HS-5 (cell line): ENCODE data around the gene BTNL9.
"Not testable (repeated sequence)": the region's sequence is repeated elsewhere in the genome, so short reads cannot be mapped to it uniquely, and the experiment has no call there.

Experiments
- DNase-seq: peaks from one replicate; pipeline ENCODE4 v3.0.0-alpha.2; 2012; ENCODE audit warnings: low read depth

BTNL9 gene

DNA sequence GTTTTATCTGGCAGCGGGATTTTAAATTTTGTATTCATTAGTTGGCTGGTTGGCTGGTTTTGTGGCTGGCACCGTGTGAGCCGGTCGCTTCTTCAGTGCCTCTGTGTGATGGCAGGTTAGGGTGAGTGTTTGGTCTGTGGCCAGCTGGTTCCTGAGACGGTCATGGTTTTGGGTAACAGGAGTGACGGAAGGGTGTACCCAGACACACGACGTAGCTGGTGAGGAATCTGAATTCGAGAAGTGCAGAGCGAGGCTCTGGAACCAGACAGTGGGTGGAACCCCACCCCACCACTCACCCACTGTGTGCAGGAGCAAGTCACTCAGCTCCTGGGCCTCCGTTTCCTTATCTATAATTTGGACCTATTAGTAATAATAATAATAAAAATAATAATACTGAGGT, 2.7 kb downstream of the BTNL9 start:
- DNase-seq, result no peak

- DNase-seq, result no peak
These were observed 3.4 kb downstream of the BTNL9 start for GRCh38 chr5:181043285-181044092.

- no peak for DNase-seq
These were observed 4.1 kb downstream of the BTNL9 start for GRCh38 chr5:181044093-181044599.

DNA sequence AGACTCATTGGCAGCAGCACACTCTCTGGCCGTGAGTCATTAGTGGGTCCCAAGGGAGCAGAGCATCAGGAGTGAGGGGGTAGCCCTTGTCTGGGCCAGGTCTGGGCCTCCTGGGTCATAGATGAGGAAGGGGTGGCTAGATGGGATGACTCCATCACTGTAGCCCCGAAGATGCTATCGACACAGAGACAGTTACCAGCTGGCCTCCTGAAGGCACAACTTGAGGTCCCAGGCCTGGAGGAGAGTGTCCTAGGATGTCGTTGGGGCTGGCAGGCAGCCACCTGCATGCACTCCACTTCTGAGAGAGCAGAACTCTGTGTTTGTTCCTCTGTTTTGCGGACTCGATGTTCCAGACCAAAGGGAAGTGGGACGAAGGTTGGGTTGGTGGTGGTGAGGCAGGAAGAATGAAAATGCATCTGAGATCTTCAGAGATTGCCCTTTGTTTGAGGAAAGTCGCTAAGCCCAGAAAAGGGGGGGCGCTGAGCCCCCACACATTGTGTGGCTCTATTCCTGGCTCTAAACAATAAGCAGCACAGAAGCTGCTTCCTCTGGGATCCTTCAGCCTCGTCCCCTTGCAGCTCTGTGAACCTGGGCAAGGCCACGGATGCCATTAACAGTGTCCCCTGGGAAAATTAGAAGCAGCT, 4.7 kb downstream of the BTNL9 start:
- DNase-seq, result no peak

DNA sequence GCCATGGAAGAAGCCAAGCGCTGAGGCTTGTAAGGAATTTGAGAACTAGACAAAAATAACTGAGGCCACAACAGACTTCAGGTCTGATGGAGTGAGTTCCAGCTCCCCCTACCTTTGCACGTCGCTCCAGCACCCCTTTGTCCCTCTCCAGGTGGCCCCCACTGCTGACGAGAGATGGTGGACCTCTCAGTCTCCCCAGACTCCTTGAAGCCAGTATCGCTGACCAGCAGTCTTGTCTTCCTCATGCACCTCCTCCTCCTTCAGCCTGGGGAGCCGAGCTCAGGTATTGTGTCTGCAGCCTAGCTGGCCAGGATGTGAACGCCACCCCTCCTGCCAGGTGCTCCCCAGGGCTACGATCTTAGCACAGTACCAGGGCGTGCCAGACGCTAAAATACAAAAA, 5.2 kb downstream of the BTNL9 start:
- no peak for DNase-seq

GRCh38 chr5:181045857-181046256, 5.8 kb downstream of the BTNL9 start:
- DNase-seq, result not testable (repeated sequence)

DNA sequence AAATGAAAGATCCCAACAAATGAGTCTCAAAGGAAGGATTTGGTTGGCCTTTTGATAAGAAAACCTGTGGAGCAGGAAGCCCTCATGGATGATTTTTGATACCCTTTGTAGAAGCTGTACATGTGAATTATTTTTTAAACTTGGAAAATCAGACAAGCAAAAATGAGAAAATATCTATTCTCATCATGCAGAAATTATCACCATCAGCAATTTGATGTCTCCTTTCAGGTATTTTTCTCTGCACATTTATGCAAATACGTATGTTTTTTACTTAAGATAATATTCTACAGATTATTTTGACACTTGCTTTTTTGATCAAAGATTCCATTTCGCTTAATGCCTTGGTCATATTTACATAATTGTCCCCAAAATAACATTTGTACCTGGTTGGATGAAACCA, 7.2 kb downstream of the BTNL9 start:
- no peak for DNase-seq

- no peak for DNase-seq
These were observed 7.9 kb downstream of the BTNL9 start for GRCh38 chr5:181047921-181048320.

DNA sequence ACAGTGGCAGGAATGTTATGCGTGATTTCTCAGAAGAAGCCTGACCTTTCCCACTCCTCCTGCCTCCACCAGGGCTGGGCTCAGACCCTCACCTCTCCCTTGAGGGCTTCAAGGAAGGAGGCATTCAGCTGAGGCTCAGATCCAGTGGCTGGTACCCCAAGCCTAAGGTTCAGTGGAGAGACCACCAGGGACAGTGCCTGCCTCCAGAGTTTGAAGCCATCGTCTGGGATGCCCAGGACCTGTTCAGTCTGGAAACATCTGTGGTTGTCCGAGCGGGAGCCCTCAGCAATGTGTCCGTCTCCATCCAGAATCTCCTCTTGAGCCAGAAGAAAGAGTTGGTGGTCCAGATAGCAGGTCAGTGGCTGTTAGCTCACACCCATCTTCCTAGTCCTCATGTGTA, 9.9 kb downstream of the BTNL9 start:
- DNase-seq, result no peak

- no peak for DNase-seq
These were observed 12.0 kb downstream of the BTNL9 start for GRCh38 chr5:181051841-181052671.

DNA sequence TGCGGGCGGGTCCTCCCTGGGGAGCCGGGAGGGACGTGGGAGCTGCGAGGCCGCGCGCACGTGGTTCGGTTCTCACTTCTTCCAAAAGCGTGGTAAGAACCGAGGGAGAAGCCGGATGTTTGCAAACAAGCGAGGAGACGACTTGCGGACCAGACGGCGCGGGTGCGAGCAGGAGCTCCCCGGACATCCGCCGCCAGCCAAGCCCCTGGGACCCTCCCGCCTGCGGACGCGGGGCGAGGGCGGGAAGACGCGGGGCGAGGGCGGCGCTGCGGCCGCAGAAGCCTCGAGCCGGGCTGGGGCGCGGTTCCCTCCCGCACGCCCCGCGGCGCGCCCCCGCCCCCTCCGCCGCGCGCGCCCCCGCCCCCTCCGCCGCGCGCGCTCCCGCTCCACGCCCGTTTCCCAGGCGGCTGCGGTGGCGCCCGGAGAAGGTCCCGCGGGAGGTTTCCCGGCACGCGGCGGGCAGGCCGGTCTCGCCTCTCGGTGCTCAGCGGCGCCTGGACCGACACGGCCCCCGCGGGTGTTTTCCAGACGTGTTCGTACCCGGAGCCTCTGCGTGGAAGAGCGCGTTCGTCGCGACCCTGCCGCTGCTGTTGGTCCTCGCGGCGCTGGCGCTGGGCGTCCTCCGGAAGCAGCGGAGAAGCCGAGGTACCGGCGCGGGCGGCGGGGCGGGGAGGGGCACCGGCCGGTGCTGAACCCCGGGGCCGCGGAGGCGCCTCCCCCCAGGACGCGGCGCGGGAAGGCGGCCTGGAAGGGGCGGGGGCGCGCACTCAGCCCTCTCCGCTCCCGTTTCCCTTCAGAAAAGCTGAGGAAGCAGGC, 12.8 kb downstream of the BTNL9 start:
- no peak for DNase-seq

DNA sequence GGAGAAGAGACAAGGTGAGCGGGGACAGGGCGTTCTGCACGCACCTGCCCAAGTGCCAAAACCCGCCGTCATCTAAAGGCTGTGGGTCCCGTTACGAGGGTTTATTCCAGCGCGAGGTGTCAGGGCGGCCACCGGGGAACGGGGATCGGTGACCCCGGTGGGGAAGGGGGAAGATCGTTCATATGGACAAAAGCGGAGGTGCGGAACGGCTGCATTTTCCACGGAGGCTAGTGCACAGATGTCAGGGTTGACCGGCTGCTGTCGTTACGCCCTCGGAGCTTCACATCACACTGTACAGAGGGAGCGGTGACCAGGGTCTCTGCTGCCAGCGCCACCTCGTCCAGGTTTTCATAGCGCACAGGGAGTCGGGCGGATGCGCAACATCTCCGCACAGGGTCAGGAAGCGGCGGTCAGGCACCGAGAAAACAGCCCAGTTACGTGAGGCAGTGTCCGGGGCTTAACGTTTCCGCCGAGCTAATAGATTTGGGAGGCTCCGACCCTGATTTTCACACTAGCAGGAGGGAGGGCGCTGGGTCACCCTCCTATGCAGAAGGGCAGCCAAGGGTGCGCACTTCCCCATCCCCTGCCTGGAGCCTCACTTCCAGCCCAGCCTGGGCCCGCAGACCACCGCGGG, 13.5 kb downstream of the BTNL9 start:
- DNase-seq, result no peak

- no peak for DNase-seq
These were observed 14.1 kb downstream of the BTNL9 start for GRCh38 chr5:181054138-181054537.

- no peak for DNase-seq
These were observed 14.9 kb downstream of the BTNL9 start for GRCh38 chr5:181054871-181055459.

DNA sequence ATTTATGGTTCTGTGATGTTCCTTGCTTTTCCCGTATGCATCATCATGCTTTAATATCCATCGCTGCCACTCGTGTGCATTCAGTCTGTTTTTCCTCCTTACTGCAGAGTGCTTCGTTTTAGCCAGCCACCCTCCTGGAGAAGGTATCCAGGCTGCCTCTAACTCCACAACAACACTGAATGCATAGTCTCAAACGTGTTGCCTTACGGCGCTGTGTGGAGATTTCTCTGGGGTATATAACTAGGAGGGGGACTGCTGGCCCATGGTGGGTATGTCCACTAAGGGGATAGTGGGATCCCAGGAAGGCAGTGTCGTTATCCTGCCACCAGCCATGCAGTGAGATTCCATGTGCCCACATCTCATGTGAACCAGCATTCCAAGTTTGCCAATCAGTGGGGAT, 16.4 kb downstream of the BTNL9 start:
- DNase-seq, result no peak

GRCh38 chr5:181058321-181058720, 18.3 kb downstream of the BTNL9 start:
- no peak for DNase-seq

DNA sequence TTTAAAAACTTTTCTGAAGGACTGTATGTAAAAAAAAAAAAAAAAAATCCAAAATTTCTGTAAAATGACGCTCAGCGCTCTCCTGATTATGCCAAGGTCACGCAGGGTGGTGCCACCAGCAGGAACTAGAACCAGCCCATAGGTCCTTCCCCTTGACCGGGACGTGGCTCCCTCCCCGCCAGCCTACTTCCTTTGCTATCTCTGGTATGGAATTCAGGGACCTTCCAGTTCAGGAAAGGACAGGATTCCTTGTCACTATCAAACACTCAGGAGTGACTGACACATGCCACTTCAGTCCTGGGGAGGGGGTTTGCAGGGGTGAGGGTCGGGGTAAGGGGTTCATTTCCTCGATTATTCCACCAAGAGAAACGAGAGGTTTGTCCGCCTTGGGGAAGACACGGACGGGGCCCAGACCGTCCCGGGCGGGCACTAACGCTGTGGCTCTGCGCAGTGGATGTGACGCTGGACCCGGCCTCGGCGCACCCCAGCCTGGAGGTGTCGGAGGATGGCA, 18.8 kb downstream of the BTNL9 start:
- no peak for DNase-seq

DNA sequence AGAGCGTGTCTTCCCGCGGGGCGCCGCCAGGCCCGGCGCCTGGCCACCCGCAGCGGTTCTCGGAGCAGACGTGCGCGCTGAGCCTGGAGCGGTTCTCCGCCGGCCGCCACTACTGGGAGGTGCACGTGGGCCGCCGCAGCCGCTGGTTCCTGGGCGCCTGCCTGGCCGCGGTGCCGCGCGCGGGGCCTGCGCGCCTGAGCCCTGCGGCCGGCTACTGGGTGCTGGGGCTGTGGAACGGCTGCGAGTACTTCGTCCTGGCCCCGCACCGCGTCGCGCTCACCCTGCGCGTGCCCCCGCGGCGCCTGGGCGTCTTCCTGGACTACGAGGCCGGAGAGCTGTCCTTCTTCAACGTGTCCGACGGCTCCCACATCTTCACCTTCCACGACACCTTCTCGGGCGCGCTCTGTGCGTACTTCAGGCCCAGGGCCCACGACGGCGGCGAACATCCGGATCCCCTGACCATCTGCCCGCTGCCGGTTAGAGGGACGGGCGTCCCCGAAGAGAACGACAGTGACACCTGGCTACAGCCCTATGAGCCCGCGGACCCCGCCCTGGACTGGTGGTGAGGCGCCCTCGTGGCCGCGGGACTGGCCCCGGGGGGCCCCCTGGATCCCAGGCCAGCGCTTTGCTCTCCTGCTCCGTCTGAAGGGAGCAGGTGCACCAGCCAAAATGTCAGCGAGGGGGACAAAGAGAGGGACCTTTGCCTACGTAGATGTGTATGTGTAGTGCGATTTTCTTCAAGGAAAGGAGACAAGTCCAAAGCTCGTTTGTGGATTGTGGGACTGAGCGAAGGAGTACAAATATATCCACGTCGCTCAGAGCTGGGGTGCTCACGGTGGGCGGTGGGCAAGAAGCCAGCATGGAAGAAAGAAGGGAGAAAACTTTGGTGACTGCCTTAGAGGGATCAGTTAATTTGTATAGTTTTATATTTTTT, 19.5 kb downstream of the BTNL9 start:
- DNase-seq, result no peak

- no peak for DNase-seq
These were observed 20.1 kb downstream of the BTNL9 start for GRCh38 chr5:181060231-181060590.

DNA sequence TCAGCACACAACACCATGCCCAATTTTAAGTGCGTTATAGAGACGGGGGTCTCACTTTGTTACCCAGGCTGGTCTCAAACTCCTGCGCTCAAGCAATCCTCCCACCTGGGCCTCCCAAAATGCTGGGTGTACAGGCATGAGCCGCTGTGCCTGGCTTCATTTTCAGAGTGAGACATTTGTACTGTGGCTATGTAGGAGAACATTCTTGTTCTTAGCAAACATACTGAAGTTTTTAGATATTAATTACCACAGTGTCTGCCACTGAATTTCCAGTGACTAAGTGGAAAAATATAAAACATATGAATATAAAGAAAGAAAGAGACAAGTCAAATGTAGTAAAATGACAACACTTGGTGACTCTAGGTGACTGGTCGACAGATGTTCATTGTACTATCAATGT, 20.9 kb downstream of the BTNL9 start:
- no peak for DNase-seq
